ENCODE measurements around the gene PRKN. TPM values are rescaled to one million over a fixed set of nuclear protein-coding genes. Genes with fewer than 3 reads are reported as not detected.

PRKN gene
- total RNA-seq, 1 experiment from 2014 or later: 2.0 TPM

- H2BK20ac ChIP-seq (ENCODE audit: low read depth, low read length, poor library complexity, severe bottlenecking): no peak overlapping the region
- no peak for TF ChIP-seq CTCF (conservative IDR thresholded peaks at IDR 0.05)
- H4K8ac ChIP-seq (replicated peaks; ENCODE audit: insufficient read length, low read depth, low read length): no peak overlapping the region
- Mint-ChIP-seq H3K9me3 (no peaks in the 10 kb centered on the region; a peak in 1 of 5 replicates), H3K36me3 (ENCODE audit: insufficient read depth in 1 of 3, low read depth in 3 of 3) (peaks cover 0 to under 1% (median 0%) of the 10 kb centered on the region in 3 experiments; a peak in 2 of 7 replicates), H3K27me3 (ENCODE audit: low read depth) (no peaks in the 10 kb centered on the region; the same call in 1 of the 2 replicates), H3K4me3 (no peak overlapping the region), H3K4me1 (peaks cover 8 to 21% of the 10 kb centered on the region in 2 experiments), H3K27ac (no peak overlapping the region)
- H3K18ac ChIP-seq (ENCODE audit: insufficient read length, low read depth, low read length): no peak overlapping the region
- H3K4me1 ChIP-seq (ENCODE audit: insufficient read depth, low read length): no peaks in the 10 kb centered on the region
- H3K4me2 ChIP-seq (ENCODE audit: insufficient read depth, insufficient read length, low read length): no peak overlapping the region
- no peaks in the 10 kb centered on the region for H4K20me1 ChIP-seq (ENCODE audit: control insufficient read depth, insufficient read depth, insufficient read length)
- no peak overlapping the region for H3T11ph ChIP-seq (ENCODE audit: low read length)
- no peak overlapping the region for H3K9ac ChIP-seq (ENCODE audit: extremely low read depth, insufficient read length, low read length)
- H3K56ac ChIP-seq (ENCODE audit: insufficient read length, low read depth, low read length): no peak overlapping the region
- H3K9me3 ChIP-seq (ENCODE audit: control insufficient read depth, low read depth, low read length): no peaks in the 10 kb centered on the region
- no peaks in the 10 kb centered on the region for H3K79me2 ChIP-seq (ENCODE audit: insufficient read depth, low read length)
- no peak overlapping the region for H3K14ac ChIP-seq (ENCODE audit: insufficient read depth, low read length)
- H2AK5ac ChIP-seq (ENCODE audit: insufficient read length, low read length): no peak overlapping the region
- no peaks in the 10 kb centered on the region for H3K27me3 ChIP-seq (ENCODE audit: insufficient read depth, low read length)
- no peak overlapping the region for H2BK5ac ChIP-seq (ENCODE audit: insufficient read length, low read length)
- H3K79me1 ChIP-seq (ENCODE audit: insufficient read depth, low read depth, low read length, poor library complexity, severe bottlenecking): no peaks in the 10 kb centered on the region
- H3K4ac ChIP-seq (ENCODE audit: low read depth, low read length): no peak overlapping the region
- H2BK120ac ChIP-seq (ENCODE audit: low read depth, low read length, poor library complexity, severe bottlenecking): no peak overlapping the region
- no peaks in the 10 kb centered on the region for H3K23me2 ChIP-seq (ENCODE audit: insufficient read length, low read depth, low read length, poor library complexity, severe bottlenecking)
- H2BK12ac ChIP-seq (ENCODE audit: insufficient read length, low read depth, low read length): no peak overlapping the region
- H3K27ac ChIP-seq (ENCODE audit: insufficient read length, low read depth, low read length): no peak overlapping the region
- H4K5ac ChIP-seq (ENCODE audit: insufficient read length, low read depth, low read length): no peak overlapping the region
- no peak for DNase-seq
- H2BK15ac ChIP-seq (ENCODE audit: low read depth, low read length): no peak overlapping the region
- no peak overlapping the region for H4K91ac ChIP-seq (ENCODE audit: insufficient read length, low read depth, low read length)
- no CpG with 5 or more reads among the region's 7 CpGs for WGBS (ENCODE audit: extremely low coverage, insufficient read length, low lambda C conversion rate)
- no peak overlapping the region for H3K23ac ChIP-seq (ENCODE audit: insufficient read length, low read depth, low read length)
- H2AFZ ChIP-seq (ENCODE audit: low read length): no peak overlapping the region
Observed at GRCh38 chr6:161644521-161644920, 1083.0 kb downstream of the PRKN start.
